DLD1 (cell line): ENCODE data around the gene DGKE.

Source experiments
- in situ Hi-C: cut with HindIII; loops from 2 replicates; pipeline ENCODE4 v1.10.0; 2017; ENCODE audit warnings: low sequenced_read_pairs

Gene DGKE

GRCh38 chr17:56833809-56834379 is at the start of gene DGKE, which contains the start of gene C17orf67:
DGKE (plus strand) TSS chr17:56834151; CDS start chr17:56834796, 645 bp downstream.
C17orf67 (minus strand) TSS chr17:56833920; CDS start chr17:56815810, 18,110 bp downstream.
- in situ Hi-C loops, result no loop called here

- in situ Hi-C loops, result no loop called here
Observed at GRCh38 chr17:56785405-56785804, 48.5 kb upstream of the DGKE start.

GRCh38 chr17:56785997-56786680 is 47.8 kb upstream of the DGKE start:
- in situ Hi-C loops, result no loop called here

GRCh38 chr17:56786989-56787482 is 46.9 kb upstream of the DGKE start:
- in situ Hi-C loops, result no loop called here

GRCh38 chr17:56792267-56792666 is 41.7 kb upstream of the DGKE start:
- in situ Hi-C loops, result no loop called here

GRCh38 chr17:56793531-56793930 is 40.4 kb upstream of the DGKE start:
- in situ Hi-C loops, result no loop called here

GRCh38 chr17:56793957-56794356 is 40.0 kb upstream of the DGKE start:
- in situ Hi-C loops, result no loop called here

- in situ Hi-C loops, result no loop called here
Observed at GRCh38 chr17:56795221-56795865, 38.6 kb upstream of the DGKE start.

GRCh38 chr17:56796536-56796935 is 37.4 kb upstream of the DGKE start:
- in situ Hi-C loops, result no loop called here

- in situ Hi-C loops, result no loop called here
Observed at GRCh38 chr17:56798916-56799315, 35.0 kb upstream of the DGKE start.

- in situ Hi-C loops, result no loop called here
Observed at GRCh38 chr17:56801459-56802178, 32.3 kb upstream of the DGKE start.

GRCh38 chr17:56803071-56803470 is 30.9 kb upstream of the DGKE start:
- in situ Hi-C loops, result no loop called here

GRCh38 chr17:56804454-56804853 is 29.5 kb upstream of the DGKE start:
- in situ Hi-C loops, result no loop called here

GRCh38 chr17:56806949-56807348 is 27.0 kb upstream of the DGKE start:
- in situ Hi-C loops, result no loop called here

- in situ Hi-C loops, result no loop called here
Observed at GRCh38 chr17:56807723-56808122, 26.2 kb upstream of the DGKE start.

GRCh38 chr17:56808503-56808902 is 25.4 kb upstream of the DGKE start:
- in situ Hi-C loops, result no loop called here

- in situ Hi-C loops, result no loop called here
Observed at GRCh38 chr17:56809106-56809819, 24.7 kb upstream of the DGKE start.

- in situ Hi-C loops, result no loop called here
Observed at GRCh38 chr17:56809820-56810179, 24.2 kb upstream of the DGKE start.

- in situ Hi-C loops, result no loop called here
Observed at GRCh38 chr17:56810343-56810742, 23.6 kb upstream of the DGKE start.

- in situ Hi-C loops, result no loop called here
Observed at GRCh38 chr17:56810891-56811775, 22.8 kb upstream of the DGKE start.
